Right lobe of liver (tissue), 6 donors: ENCODE measurements around the gene HS6ST3. TPM values are rescaled to one million over a fixed set of nuclear protein-coding genes. Genes with fewer than 3 reads are reported as not detected.

Experiments
- ATAC-seq, 4 donors: fragments of 200-7000 bp; cut with Tn5 transposase; one replicate each; pipeline ENCODE4 v1.9.1; 2020; ENCODE audit warnings: mild to moderate bottlenecking in 4 of 4, moderate library complexity in 4 of 4
- DNase-seq, 3 donors: peaks; one replicate each; pipeline ENCODE4 v3.0.0-alpha.2; 2020
- H3K27ac ChIP-seq, 3 donors: fragments of 200-600 bp; one replicate each; pipeline ENCODE4 v1.8.0; 2022
- H3K27me3 ChIP-seq, 2 donors: fragments of 200-600 bp; one replicate each; pipeline ENCODE4 v1.8.0; 2022
- H3K36me3 ChIP-seq, 4 donors: fragments of 200-600 bp; sonication (generic) in 1 of 4; one replicate each; pipeline versions ENCODE4 v1.5.1 to v1.8.0; 2017 to 2022; ENCODE audit warnings: control low read depth in 1 of 4
- H3K4me1 ChIP-seq, 4 donors: fragments of 200-600 bp; sonication (generic) in 1 of 4; one replicate each; pipeline versions ENCODE4 v1.5.1 to v1.8.0; 2017 to 2022; ENCODE audit warnings: control low read depth in 1 of 4
- H3K4me3 ChIP-seq, 3 donors: fragments of 200-600 bp; one replicate each; pipeline ENCODE4 v1.8.0; 2022
- H3K9me3 ChIP-seq, 4 donors: fragments of 200-600 bp; sonication (generic) in 1 of 4; one replicate each; pipeline versions ENCODE4 v1.5.1 to v1.8.0; 2017 to 2022; ENCODE audit warnings: control low read depth in 1 of 4
- POLR2A ChIP-seq: fragments of 450-650 bp; IDR thresholded peaks from one replicate; pipeline ENCODE4 v1.6.1; 2017; ENCODE audit warnings: antibody characterized with exemption, mild to moderate bottlenecking
- WGBS: methylation state at CpG from one replicate; pipeline ENCODE4 v1.1.6; 2018; ENCODE audit warnings: low coverage, low lambda C conversion rate; ENCODE audit not compliant: insufficient coverage; ENCODE audit errors: missing lambda C conversion rate; 5-methylcytosine and 5-hydroxymethylcytosine counted together
- intact Hi-C, 2 donors: fragments of 100-400 bp; cut with DNase I; formaldehyde crosslinking; loops; one replicate each; pipeline versions ENCODE4 v1.11.2 to v1.14.1; 2022
- total RNA-seq, 6 experiments: library from RNA; depleted of rRNA in 2 of 6; stranded (reverse); fragments of >200 nt in 2 of 6; fragmentation: NEBNext Ultra II Directional in 3 of 6; extraction: Animal tissue kit (Norgen Biotek cat#: 25700) in 3 of 6; gene quantifications; one replicate each; pipeline versions ENCODE4 v1.1.0 to v1.2.4, GENCODE V29; 2016 to 2023
- TF ChIP-seq, protein P1 (sequence below), 4 donors: fragments of 200-600 bp in 3 of 4; fragments of 450-650 bp in 1 of 4; IDR thresholded peaks; one replicate each; pipeline versions ENCODE4 v1.5.1 to v1.8.0; 2016 to 2022; ENCODE audit warnings: antibody characterized with exemption in 4 of 4, mild to moderate bottlenecking in 2 of 4
- donor health status: DM: no; HTN: yes; CAD: no.
- donor health status: DM: no; HTN: no; CAD: no.
- donor health status: DM: no; HTN: no; CAD: no.
- donor health status: DM: no; HTN: yes; CAD: no.
- donor health status: DM: no; HTN: yes; CAD: no.

HS6ST3 gene
- total RNA-seq, 6 experiments from 2014 or later, result not detected

DNA sequence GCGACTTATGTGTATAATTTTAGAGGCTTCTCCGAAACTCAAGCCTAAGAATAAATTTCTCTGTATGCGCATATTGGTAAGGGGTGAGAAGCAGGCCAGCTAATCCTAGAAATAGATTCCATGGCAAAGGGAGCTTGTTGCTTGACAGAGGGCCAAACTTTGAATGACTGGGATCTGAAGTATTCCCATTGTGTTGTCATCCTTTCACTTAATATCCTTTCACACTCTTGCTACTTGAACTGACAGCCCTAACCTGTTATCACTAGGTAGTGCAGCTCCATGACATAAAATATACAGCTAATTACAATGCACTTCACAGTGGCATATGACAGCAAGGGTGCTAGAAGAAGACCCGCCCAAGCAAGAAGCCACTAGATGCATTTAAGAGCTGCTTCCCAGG, 594.6 kb downstream of the HS6ST3 start:
- intact Hi-C loops, result no loop called here
- no peak for TF ChIP-seq POLR2A
- TF ChIP-seq, protein P1, sequence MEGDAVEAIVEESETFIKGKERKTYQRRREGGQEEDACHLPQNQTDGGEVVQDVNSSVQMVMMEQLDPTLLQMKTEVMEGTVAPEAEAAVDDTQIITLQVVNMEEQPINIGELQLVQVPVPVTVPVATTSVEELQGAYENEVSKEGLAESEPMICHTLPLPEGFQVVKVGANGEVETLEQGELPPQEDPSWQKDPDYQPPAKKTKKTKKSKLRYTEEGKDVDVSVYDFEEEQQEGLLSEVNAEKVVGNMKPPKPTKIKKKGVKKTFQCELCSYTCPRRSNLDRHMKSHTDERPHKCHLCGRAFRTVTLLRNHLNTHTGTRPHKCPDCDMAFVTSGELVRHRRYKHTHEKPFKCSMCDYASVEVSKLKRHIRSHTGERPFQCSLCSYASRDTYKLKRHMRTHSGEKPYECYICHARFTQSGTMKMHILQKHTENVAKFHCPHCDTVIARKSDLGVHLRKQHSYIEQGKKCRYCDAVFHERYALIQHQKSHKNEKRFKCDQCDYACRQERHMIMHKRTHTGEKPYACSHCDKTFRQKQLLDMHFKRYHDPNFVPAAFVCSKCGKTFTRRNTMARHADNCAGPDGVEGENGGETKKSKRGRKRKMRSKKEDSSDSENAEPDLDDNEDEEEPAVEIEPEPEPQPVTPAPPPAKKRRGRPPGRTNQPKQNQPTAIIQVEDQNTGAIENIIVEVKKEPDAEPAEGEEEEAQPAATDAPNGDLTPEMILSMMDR (IDR thresholded peaks at IDR 0.05), result no peak
- 92% methylated on average over 3 of the region's 4 CpGs for WGBS

GRCh38 chr13:96684907-96685306, 595.0 kb downstream of the HS6ST3 start:
- Histone ChIP-seq H3K4me3 (no peak overlapping the region), H3K9me3 (no peaks in the 10 kb centered on the region), H3K4me1 (no peaks in the 10 kb centered on the region), H3K27me3 (no peaks in the 10 kb centered on the region), H3K27ac (no peak overlapping the region), H3K36me3 (no peaks in the 10 kb centered on the region)
- intact Hi-C loops, result no loop called here
- WGBS, result 26% methylated on average over 1 of the region's 1 CpG
- ATAC-seq, result no peak
- TF ChIP-seq POLR2A, result no peak
- TF ChIP-seq, protein P1 (IDR thresholded peaks at IDR 0.05), result no peak
- DNase-seq, result no peak

More for the DNA sequence above, 594.6 kb downstream of the HS6ST3 start:
- no peak for ATAC-seq
- Histone ChIP-seq H3K27me3 (no peaks in the 10 kb centered on the region), H3K27ac (no peak overlapping the region), H3K4me3 (no peak overlapping the region), H3K9me3 (no peaks in the 10 kb centered on the region), H3K36me3 (no peaks in the 10 kb centered on the region), H3K4me1 (no peaks in the 10 kb centered on the region)
- no peak for DNase-seq

- Histone ChIP-seq H3K4me3 (no peak overlapping the region), H3K9me3 (no peaks in the 10 kb centered on the region), H3K27ac (no peak overlapping the region), H3K4me1 (no peaks in the 10 kb centered on the region), H3K36me3 (no peaks in the 10 kb centered on the region), H3K27me3 (no peaks in the 10 kb centered on the region)
- DNase-seq, result no peak
- no peak for ATAC-seq
- TF ChIP-seq, protein P1 (IDR thresholded peaks at IDR 0.05), result no peak
- 10% methylated on average over 2 of the region's 2 CpGs for WGBS
- intact Hi-C loops, result no loop called here
Observed at GRCh38 chr13:96686286-96686685, 596.4 kb downstream of the HS6ST3 start.

DNA sequence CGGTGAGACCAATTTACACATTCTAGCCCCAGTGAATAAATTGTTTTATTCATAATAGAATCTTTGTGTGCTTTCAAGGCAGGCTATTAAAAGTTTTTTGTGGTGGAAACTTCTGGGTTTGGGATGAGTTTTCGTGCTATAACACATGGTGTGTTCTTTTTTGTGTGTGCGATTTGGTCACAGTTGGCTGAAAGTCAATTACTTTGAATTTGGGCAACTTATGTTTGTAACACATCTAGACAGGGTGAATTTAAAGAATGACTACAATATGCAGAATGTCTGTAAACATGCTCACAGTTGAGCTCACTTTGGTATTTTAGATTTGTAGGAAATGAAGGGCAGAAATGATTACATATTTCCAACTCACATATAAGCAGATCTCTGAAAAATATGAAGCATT, 597.3 kb downstream of the HS6ST3 start:
- TF ChIP-seq POLR2A, result no peak
- TF ChIP-seq, protein P1 (IDR thresholded peaks at IDR 0.05), result no peak
- Histone ChIP-seq H3K36me3 (no peaks in the 10 kb centered on the region), H3K27ac (no peak overlapping the region), H3K9me3 (no peaks in the 10 kb centered on the region), H3K4me1 (no peaks in the 10 kb centered on the region), H3K27me3 (no peaks in the 10 kb centered on the region), H3K4me3 (no peak overlapping the region)
- ATAC-seq (no peak), DNase-seq (no peak)
- WGBS, result 89% methylated on average over 3 of the region's 3 CpGs
- intact Hi-C loops, result no loop called here

DNA sequence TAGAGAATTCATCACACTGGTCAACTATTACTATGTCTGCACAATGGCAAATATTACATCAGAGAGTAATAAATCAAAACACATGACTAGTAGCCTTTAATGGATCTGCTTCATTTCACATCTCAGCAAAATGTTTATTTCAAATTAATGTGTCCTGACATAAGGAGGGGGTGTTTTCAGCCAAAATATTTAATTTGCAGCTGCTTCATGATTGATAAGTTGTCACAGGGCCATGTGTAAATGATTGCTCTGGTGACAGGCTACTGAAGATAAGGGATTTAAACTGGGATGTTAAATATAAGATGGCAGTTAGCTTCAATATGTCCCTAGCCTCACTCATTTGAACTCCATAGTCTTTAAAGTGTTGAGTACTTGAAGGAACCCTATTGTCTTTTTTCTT, 601.1 kb downstream of the HS6ST3 start:
- intact Hi-C loops, result no loop called here
- H3K36me3 ChIP-seq, result no peaks in the 10 kb centered on the region
- no peaks in the 10 kb centered on the region for H3K27me3 ChIP-seq
- no peaks in the 10 kb centered on the region for H3K9me3 ChIP-seq
- no peak for TF ChIP-seq POLR2A
- TF ChIP-seq, protein P1 (IDR thresholded peaks at IDR 0.05), result no peak
- ATAC-seq (no peak), DNase-seq (no peak)
- H3K4me3 ChIP-seq, result no peak overlapping the region
- no peaks in the 10 kb centered on the region for H3K4me1 ChIP-seq
- no peak overlapping the region for H3K27ac ChIP-seq
